HG02938 (cell line): Measurements from ENCODE around the gene RNF144B.
"Not testable (repeated sequence)": the region's sequence is repeated elsewhere in the genome, so short reads cannot be mapped to it uniquely, and the experiment has no call there.

Source experiments
- ATAC-seq: cut with Tn5 transposase; IDR thresholded peaks from one replicate; pipeline ENCODE4 v1.9.1; 2021; ENCODE audit warnings: mild to moderate bottlenecking, moderate library complexity; ENCODE audit not compliant: unreplicated experiment

Gene RNF144B

GRCh38 chr6:18406955-18407749 is 20.0 kb downstream of the RNF144B start:
- ATAC-seq = no peak

GRCh38 chr6:18409602-18410001 is 22.5 kb downstream of the RNF144B start:
- ATAC-seq = not testable (repeated sequence)

GRCh38 chr6:18410412-18410811 is 23.3 kb downstream of the RNF144B start:
- no peak for ATAC-seq

DNA sequence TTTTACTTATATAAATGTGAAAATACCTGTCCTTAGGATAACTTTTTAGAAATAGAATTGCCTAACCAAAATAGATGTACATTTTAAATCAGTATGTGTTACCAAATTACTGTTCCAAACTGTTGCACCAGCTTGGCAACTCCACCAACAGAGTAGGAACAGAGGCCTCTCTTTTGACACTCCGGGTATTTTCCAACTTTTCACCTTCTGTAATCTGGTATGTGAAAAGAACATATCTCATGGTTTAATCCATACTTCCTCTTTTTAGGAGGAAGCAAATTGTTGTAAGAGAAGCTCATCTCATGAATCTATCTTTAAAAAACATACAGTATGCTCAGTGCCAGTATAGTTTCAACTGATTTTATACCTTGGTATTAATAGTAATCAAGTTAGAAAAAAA is 24.9 kb downstream of the RNF144B start:
- ATAC-seq = no peak

DNA sequence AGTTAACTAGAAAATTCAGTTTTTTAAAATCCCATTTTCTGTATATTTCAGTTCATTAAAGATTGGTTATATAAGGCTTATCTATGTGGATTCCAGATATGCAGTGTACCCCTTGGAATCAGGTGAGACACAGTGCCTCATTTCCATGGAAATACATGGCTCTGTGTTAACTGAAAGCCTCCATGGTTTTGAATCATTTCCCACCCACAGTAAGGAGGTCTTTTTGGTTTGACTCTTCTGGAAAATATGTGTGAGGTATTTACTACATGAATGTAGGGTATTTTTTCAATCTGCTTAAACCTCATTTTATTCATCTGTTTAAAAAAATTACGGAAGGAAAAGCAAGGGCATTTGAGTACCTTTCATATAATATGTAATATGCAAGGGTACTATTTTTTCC is 25.5 kb downstream of the RNF144B start:
- ATAC-seq = no peak

DNA sequence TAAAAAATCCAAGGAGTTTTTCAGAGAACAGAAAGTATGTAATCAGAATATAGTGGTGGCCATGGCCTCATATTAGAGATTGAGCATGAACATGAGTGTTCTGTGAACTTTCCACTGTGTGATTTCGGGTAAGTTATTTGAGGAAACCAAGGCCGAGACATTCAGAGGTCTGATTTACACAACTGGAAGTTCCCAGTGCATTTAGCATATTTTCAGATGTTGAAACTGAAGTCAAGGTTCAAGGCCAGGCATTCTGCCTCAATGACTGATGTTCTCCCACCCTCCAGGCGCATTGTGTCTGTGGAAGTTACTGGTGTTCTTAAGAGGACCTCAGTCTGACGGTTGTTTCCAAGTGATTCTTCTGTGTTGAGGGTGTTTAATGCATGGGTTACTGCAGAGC is 26.2 kb downstream of the RNF144B start:
- ATAC-seq = no peak

GRCh38 chr6:18414116-18414515 is 27.0 kb downstream of the RNF144B start:
- ATAC-seq = no peak

GRCh38 chr6:18415207-18415606 is 28.1 kb downstream of the RNF144B start:
- ATAC-seq = no peak

DNA sequence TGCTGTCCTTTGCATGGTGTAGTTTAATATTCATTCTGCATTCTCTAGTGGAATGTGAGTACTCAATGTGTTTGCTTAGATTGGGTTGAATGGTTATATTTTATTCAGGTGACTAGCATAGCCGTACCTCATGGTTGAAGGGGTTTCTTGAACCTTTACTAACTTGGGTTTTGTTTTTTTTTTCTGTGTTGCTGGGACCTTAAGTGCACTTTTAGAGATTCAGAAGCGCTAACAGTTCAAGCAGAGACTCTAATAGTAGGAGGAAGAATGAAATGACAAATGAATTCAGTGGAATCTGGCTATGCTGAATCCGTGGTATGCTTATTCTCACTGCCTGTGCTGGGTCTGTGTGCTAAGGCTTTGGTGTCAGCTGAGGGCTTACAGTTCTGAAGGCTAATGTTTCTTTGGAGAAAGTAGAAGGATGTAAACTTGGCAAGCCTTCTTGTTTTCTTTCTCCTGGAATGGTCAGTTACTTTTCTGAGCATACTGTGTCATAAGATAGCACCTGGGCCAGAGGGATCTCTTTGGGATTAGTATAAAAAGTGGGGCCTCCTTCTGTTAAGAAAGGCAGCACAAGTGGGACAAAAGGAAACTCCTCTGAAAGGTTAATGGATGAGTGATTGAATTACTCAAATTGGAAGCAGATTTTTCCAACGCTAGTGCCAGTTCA is 28.7 kb downstream of the RNF144B start:
- no peak for ATAC-seq

DNA sequence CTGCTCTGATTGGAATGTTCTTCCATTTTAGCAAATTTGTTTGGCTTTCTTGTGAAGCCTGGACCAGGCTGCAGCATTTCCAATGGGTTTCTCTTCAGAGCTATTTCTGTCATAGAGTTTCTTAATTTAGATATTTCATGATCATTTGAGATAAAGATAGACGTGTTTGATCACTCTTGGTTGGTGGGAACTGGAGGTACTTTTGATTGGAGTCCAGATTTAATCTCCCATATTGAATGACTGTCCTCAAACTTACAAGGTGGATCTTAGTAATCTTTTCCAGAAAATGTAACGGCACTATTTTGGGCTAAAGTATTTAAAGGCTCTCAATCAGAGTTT is 29.2 kb downstream of the RNF144B start:
- ATAC-seq = no peak

DNA sequence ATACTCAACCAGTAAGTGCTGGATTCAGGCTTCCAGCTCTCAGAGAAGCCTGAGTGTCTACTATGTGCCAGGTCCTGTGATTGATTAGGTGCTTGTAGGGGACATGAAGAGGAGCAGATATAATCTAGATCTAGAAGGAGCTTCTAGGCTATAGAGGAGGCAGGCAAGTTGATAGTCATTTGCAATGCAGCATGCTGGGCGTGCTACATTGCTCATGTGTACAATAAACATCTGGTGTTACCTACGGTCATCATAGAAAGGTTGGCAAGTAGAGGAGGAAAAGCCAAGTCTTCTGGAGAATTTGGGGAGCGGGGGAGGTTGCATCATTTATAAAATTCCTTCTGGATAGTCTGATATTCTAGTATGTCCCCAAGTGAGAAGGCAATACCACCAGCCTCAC is 33.2 kb downstream of the RNF144B start:
- no peak for ATAC-seq

DNA sequence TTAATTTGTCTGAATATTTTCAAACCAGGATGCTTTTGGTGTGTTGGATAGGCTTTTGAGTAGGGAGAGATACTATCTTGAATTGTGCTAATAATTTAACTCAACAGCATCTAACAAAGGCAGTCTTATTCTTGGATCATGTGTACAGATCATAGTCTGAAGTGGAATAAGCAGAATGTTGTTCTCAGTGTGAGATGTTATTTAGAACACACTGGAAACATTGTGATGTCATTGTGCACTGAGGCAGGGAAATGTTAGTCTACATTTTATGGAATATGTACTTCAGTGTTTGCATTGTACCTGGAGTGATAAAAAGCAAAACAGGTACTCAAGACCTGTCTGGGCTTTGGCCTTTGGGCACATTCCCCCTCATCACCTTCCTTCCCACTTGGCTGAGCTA is 35.0 kb downstream of the RNF144B start:
- ATAC-seq = no peak

GRCh38 chr6:18423426-18423825 is 36.3 kb downstream of the RNF144B start:
- ATAC-seq = no peak

DNA sequence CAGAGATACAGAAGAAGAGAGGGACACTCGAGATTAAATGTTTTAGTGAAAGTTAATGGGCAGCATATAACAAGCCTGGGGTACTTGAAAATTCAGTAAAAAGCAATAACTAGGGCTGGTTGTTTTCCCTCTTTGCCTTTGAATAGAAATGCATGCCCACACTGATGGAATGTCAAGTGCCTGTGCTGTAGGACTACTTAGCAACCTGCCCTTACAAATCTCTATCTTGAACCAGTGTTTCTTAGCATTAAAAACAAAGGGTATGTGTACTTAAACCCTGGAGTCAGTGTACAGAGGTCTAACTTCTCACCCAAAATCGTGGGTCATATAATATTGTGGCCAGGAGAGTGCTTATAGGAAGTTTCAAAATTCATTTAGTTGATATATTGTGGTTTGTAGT is 37.1 kb downstream of the RNF144B start:
- ATAC-seq = no peak

DNA sequence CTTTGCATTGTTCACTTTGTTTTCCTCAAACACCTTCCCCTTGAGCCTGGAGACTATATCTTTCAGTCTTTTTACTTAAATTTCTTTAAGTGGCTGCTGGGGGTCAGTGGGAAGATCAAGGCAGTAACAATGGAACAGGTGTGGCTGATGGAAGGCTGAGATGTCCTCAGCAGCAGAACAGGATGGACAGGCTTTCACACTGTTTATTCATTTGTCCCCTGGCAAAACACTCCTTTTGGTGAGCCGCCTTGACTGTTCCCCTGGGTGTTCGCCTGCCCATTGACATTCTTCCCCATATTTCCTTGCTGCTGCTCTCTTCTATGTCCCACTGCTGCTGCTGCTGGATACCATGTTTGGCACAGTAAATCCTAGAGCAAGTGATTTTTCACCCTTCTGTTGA is 38.1 kb downstream of the RNF144B start:
- ATAC-seq = no peak

GRCh38 chr6:18427296-18427695 is 40.1 kb downstream of the RNF144B start:
- ATAC-seq = no peak

- ATAC-seq = no peak
Measured at GRCh38 chr6:18429655-18430297, 42.6 kb downstream of the RNF144B start.

- ATAC-seq = no peak
Measured at GRCh38 chr6:18431581-18431980, 44.4 kb downstream of the RNF144B start.

DNA sequence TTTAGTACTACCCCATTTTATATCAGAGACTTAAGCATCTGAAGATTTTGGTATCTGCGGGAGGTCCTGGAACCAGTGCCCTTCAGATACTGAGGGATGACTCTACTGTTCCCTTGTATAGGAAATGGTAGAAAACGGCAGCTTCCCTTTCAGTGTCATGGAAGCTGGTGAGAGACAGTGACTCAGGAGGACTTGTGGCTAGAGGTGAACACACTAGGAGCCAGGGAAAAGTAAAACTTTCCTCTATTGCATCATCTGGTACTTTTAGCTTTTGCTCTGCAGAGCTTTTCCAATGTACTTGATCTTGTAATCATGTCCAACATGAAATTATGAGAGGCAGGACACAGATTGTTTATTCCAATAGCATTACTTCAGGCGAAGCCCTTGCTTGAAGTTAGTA is 45.0 kb downstream of the RNF144B start:
- ATAC-seq = no peak

GRCh38 chr6:18432619-18433018 is 45.5 kb downstream of the RNF144B start:
- no peak for ATAC-seq

DNA sequence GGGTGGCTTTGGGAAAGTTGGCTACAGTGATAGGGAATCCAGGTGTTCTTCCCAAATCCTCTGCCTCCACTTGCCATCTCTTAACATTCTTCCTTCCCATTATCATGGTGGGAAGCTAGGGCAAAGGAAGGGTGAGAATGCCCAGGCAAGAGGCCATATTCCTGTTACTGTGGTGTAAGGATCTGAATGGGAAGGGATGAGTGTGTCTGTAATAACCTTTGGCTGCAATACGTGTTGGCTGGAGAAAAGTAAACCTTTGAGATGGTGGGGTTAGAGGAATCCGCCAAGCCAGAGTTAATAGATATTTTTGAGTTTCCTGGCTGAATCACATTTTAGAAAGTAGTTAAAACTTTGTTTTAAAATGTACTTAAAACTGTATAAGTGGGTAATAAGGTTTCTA is 45.9 kb downstream of the RNF144B start:
- no peak for ATAC-seq

GRCh38 chr6:18436341-18436740 is 49.2 kb downstream of the RNF144B start:
- no peak for ATAC-seq
